ENCODE measurements around the gene GRIN2A.

DNA sequence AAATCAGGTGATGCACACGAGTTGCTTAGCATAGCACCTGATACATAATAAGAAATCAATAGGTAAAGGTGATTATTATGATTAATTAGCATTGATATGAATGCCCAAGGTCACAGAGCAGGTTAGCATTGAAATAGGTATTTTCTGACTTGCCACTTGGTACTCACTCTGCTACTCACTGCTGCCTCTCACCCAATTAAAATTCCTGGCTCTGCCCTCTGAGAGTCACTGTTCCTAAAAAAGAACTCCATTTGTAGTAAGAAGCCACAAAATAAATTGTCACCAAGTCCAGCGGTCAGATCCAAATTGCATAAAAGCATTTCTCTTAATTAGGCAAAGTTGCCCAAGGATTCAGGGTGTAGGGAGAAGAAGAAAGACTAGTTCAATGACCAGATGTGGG lies 8.9 kb upstream of the GRIN2A start:
- TF ChIP-seq CTCF (IDR thresholded peaks at IDR 0.05 in 8 of 11, conservative IDR thresholded peaks at IDR 0.05 in 3 of 11), result no peak
- TF ChIP-seq POLR2A (IDR thresholded peaks at IDR 0.05), result no peak
- no peak for TF ChIP-seq POLR2AphosphoS5 (IDR thresholded peaks at IDR 0.05)

Measured in spleen (tissue), 7 donors.